HepG2 (cell line): ENCODE results near the gene SKI. TPM values are rescaled to one million over a fixed set of nuclear protein-coding genes. Genes with fewer than 3 reads are reported as not detected.

Source experiments
- HNRNPL ChIP-seq: fragments of 200-400 bp; formaldehyde crosslinking; IDR thresholded peaks from 2 replicates; pipeline ENCODE4 v1.6.1; 2017; ENCODE audit warnings: mild to moderate bottlenecking, low read depth, low read length
- KLF12 ChIP-seq: sonication (generic); formaldehyde crosslinking; IDR thresholded peaks from 2 replicates; pipeline ENCODE4 v1.4.0; 2020; ENCODE audit warnings: missing genetic modification reagents, borderline replicate concordance
- PATZ1 ChIP-seq: sonication (generic); formaldehyde crosslinking; IDR thresholded peaks from 2 replicates; pipeline ENCODE4 v1.4.0; 2020; ENCODE audit warnings: missing genetic modification reagents
- SNAPC4 ChIP-seq: sonication (generic); formaldehyde crosslinking; IDR thresholded peaks from 2 replicates; pipeline ENCODE4 v1.4.0; 2020; ENCODE audit warnings: mild to moderate bottlenecking, missing genetic modification reagents
- SPEN ChIP-seq: sonication (generic); formaldehyde crosslinking; IDR thresholded peaks from 2 replicates; pipeline ENCODE4 v1.5.1; 2020; ENCODE audit warnings: low read depth, mild to moderate bottlenecking, missing genetic modification reagents
- SSRP1 ChIP-seq: IDR thresholded peaks from 2 replicates; pipeline ENCODE4 v1.6.1; 2016; ENCODE audit warnings: control low read depth
- STAT6 ChIP-seq: sonication (generic); formaldehyde crosslinking; IDR thresholded peaks from 2 replicates; pipeline ENCODE4 v1.4.0; 2020; ENCODE audit warnings: missing genetic modification reagents, mild to moderate bottlenecking, borderline replicate concordance
- ZBTB33 ChIP-seq: sonication (generic); formaldehyde crosslinking; IDR thresholded peaks from 2 replicates; pipeline ENCODE4 v1.4.0; 2020; ENCODE audit warnings: missing genetic modification reagents
- ZBTB46 ChIP-seq: sonication (generic); formaldehyde crosslinking; IDR thresholded peaks from 2 replicates; pipeline ENCODE4 v1.4.0; 2020; ENCODE audit warnings: mild to moderate bottlenecking, missing genetic modification reagents, borderline replicate concordance
- ZBTB8A ChIP-seq: sonication (generic); formaldehyde crosslinking; IDR thresholded peaks from 2 replicates; pipeline ENCODE4 v1.4.0; 2020; ENCODE audit warnings: mild to moderate bottlenecking, low read depth, missing genetic modification reagents, borderline replicate concordance
- ZNF329 ChIP-seq: sonication (generic); formaldehyde crosslinking; IDR thresholded peaks from 2 replicates; pipeline ENCODE4 v1.9.0; 2021; ENCODE audit warnings: low read depth, mild to moderate bottlenecking, missing genetic modification reagents
- ZSCAN12 ChIP-seq: sonication (generic); formaldehyde crosslinking; IDR thresholded peaks from 2 replicates; pipeline ENCODE4 v1.9.0; 2021; ENCODE audit warnings: mild to moderate bottlenecking, missing genetic modification reagents
- polyA plus RNA-seq, 8 experiments: library from polyadenylated mRNA; depleted of rRNA in 3 of 8; stranded (reverse) in 7 of 8; unstranded in 1 of 8; fragments of >200 nt; fragmentation: Illumina TruSeq in 4 of 8; extraction: Trizol in 4 of 8; gene quantifications; 2 replicates each; pipeline versions ENCODE4 v1.2.1 to v1.2.3, GENCODE V29; 2011 to 2016; ENCODE audit warnings: low read depth in 4 of 8, missing spikeins in 1 of 8, mixed read lengths in 1 of 8; ENCODE audit not compliant: insufficient read depth in 1 of 8
- total RNA-seq, 5 experiments: library from RNA; depleted of rRNA; stranded (reverse); fragments of >200 nt; fragmentation: Illumina TruSeq; extraction: Trizol; gene quantifications; 2 replicates each; pipeline ENCODE4 v1.2.3, GENCODE V29; 2016; ENCODE audit warnings: low read depth in 1 of 5

The SKI gene
- total and polyA plus RNA-seq, 2 of the 13 experiments (the other 11 are each of a cell fraction or from before 2014, with no cell fraction given) = 4.7 to 6.9 TPM

GRCh38 chr1:2247760-2248126, 19.6 kb downstream of the SKI start (continued):
- 0 out of 2 replicates have a peak, but pooled peaks have one; percentile 16 for TF ChIP-seq ZBTB33 (CRISPR knock-in tag)
- TF ChIP-seq STAT6 = no peak
- TF ChIP-seq PATZ1 (CRISPR knock-in tag) = 0 out of 2 replicates have a peak, but pooled peaks have one; percentile 41
- TF ChIP-seq ZBTB46 = no peak
- no peak for TF ChIP-seq KLF12 (CRISPR knock-in tag)
- TF ChIP-seq ZSCAN12 = no peak
- TF ChIP-seq HNRNPL = peak; percentile 57; the same call in 1 of the 2 replicates
- no peak for TF ChIP-seq ZBTB8A (CRISPR knock-in tag)
- no peak for TF ChIP-seq ZNF329
- TF ChIP-seq SPEN = 0 out of 2 replicates have a peak, but pooled peaks have one; percentile 1
- TF ChIP-seq SSRP1 = no peak
- TF ChIP-seq SNAPC4 = no peak
